Astrocyte (in vitro differentiated cells and primary cell): Measurements from ENCODE around the gene STK35. TPM values are rescaled to one million over a fixed set of nuclear protein-coding genes. Genes with fewer than 3 reads are reported as not detected.

Experiments used
- DNase-seq: peaks from one replicate; pipeline ENCODE4 v3.0.0-alpha.2; 2010; ENCODE audit warnings: low read depth
- FAIRE-seq: peaks from 2 replicates; lab custom pipeline; 2011; peaks lifted over from hg19 to GRCh38; lab: Jason Lieb, UNC
- H2AFZ ChIP-seq: 2 replicates; pipeline ENCODE4 v1.6.0; 2012; ENCODE audit warnings: low read depth, low read length, inconsistent platforms
- H3K27ac ChIP-seq: 2 replicates; pipeline ENCODE4 v1.5.1; 2011; ENCODE audit warnings: low read depth, low read length, inconsistent platforms
- H3K27me3 ChIP-seq: 2 replicates; pipeline ENCODE4 v1.6.0; 2011; ENCODE audit warnings: low read length, inconsistent platforms; ENCODE audit not compliant: insufficient read depth
- H3K36me3 ChIP-seq: 2 replicates; pipeline ENCODE4 v1.5.1; 2011; ENCODE audit warnings: low read length, inconsistent platforms; ENCODE audit not compliant: insufficient read depth
- H3K4me1 ChIP-seq: 2 replicates; pipeline ENCODE4 v1.5.1; 2011; ENCODE audit warnings: low read length, inconsistent platforms; ENCODE audit not compliant: insufficient read depth
- H3K4me2 ChIP-seq: 2 replicates; pipeline ENCODE4 v1.6.0; 2012; ENCODE audit warnings: low read length, inconsistent platforms
- H3K4me3 ChIP-seq: 2 replicates; pipeline ENCODE4 v1.5.1; 2011; ENCODE audit warnings: low read depth, mild to moderate bottlenecking, low read length, inconsistent platforms; ENCODE audit not compliant: insufficient read depth
- H3K79me2 ChIP-seq: 2 replicates; pipeline ENCODE4 v1.6.0; 2012; ENCODE audit warnings: mild to moderate bottlenecking, low read length, inconsistent platforms; ENCODE audit not compliant: insufficient read depth
- H3K9ac ChIP-seq: 2 replicates; pipeline ENCODE4 v1.6.0; 2012; ENCODE audit warnings: mild to moderate bottlenecking, low read length, inconsistent platforms
- H3K9me3 ChIP-seq: 2 replicates; pipeline ENCODE4 v1.5.1; 2012; ENCODE audit warnings: low read depth, mild to moderate bottlenecking, low read length, inconsistent platforms; ENCODE audit not compliant: insufficient read depth
- H4K20me1 ChIP-seq: 2 replicates; pipeline ENCODE4 v1.6.0; 2012; ENCODE audit warnings: low read length, inconsistent platforms; ENCODE audit not compliant: insufficient read depth
- H3K27ac Mint-ChIP-seq: one replicate; pipeline ENCODE4 v1.8.0; 2021; ENCODE audit warnings: mild to moderate bottlenecking, mixed read lengths; ENCODE audit not compliant: unreplicated experiment
- H3K27me3 Mint-ChIP-seq: one replicate; pipeline ENCODE4 v1.8.0; 2021; ENCODE audit warnings: low read depth, mixed read lengths; ENCODE audit not compliant: unreplicated experiment
- H3K36me3 Mint-ChIP-seq: one replicate; pipeline ENCODE4 v1.8.0; 2021; ENCODE audit warnings: low read depth, mixed read lengths; ENCODE audit not compliant: unreplicated experiment
- H3K4me1 Mint-ChIP-seq: one replicate; pipeline ENCODE4 v1.8.0; 2021; ENCODE audit warnings: low read depth, mixed read lengths; ENCODE audit not compliant: unreplicated experiment
- H3K4me3 Mint-ChIP-seq: one replicate; pipeline ENCODE4 v1.8.0; 2021; ENCODE audit warnings: mild to moderate bottlenecking, moderate library complexity, mixed read lengths; ENCODE audit not compliant: unreplicated experiment
- H3K9me3 Mint-ChIP-seq: one replicate; pipeline ENCODE4 v1.8.0; 2021; ENCODE audit warnings: mild to moderate bottlenecking, mixed read lengths; ENCODE audit not compliant: unreplicated experiment
- EZH2 ChIP-seq: IDR thresholded peaks from 2 replicates; pipeline ENCODE4 v1.6.1; 2012; ENCODE audit warnings: mild to moderate bottlenecking, low read length, inconsistent platforms; ENCODE audit not compliant: insufficient read depth
- total RNA-seq: library from RNA; stranded (reverse); gene quantifications from 2 replicates; pipeline ENCODE4 v1.2.1, GENCODE V29; 2021
- TF ChIP-seq, protein P1 (sequence below): IDR thresholded peaks from 2 replicates; pipeline ENCODE4 v1.5.1; 2011; ENCODE audit warnings: low read depth, mild to moderate bottlenecking, inconsistent platforms, low read length, moderate library complexity; ENCODE audit not compliant: insufficient read depth

The STK35 gene
- total RNA-seq, 1 donor from 2014 or later: 18.6 TPM

DNA sequence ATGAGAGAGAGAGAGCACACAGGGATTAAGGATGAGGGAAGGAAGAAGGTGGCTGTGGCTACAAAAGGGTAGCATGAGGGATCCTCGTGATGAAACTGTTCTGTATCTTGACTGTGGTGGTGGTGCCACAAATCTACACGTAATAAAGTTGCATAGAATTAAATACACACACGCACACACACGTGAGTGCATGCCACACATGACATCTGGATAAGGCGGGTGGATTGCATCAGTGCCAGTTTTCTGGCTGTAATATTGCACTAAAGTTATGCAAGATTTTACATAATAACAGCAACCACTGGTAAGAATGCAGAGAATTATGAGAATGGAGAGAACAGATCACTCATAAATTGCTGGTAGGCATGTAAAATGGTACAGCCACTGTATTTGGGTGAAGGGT lies 16.9 kb upstream of the STK35 start:
- Histone ChIP-seq H3K27ac (no peak overlapping the region), H3K36me3 (no peaks in the 10 kb centered on the region), H3K4me2 (no peak overlapping the region), H2AFZ (no peak overlapping the region), H3K79me2 (no peaks in the 10 kb centered on the region), H3K9ac (no peak overlapping the region), H3K4me1 (no peaks in the 10 kb centered on the region), H3K27me3 (peaks cover 11% of the 10 kb centered on the region), H3K4me3 (no peak overlapping the region), H3K9me3 (no peaks in the 10 kb centered on the region), H4K20me1 (no peaks in the 10 kb centered on the region)
- H3K4me3 Mint-ChIP-seq: no peak overlapping the region
- H3K36me3 Mint-ChIP-seq: no peaks in the 10 kb centered on the region
- TF ChIP-seq, protein P1, sequence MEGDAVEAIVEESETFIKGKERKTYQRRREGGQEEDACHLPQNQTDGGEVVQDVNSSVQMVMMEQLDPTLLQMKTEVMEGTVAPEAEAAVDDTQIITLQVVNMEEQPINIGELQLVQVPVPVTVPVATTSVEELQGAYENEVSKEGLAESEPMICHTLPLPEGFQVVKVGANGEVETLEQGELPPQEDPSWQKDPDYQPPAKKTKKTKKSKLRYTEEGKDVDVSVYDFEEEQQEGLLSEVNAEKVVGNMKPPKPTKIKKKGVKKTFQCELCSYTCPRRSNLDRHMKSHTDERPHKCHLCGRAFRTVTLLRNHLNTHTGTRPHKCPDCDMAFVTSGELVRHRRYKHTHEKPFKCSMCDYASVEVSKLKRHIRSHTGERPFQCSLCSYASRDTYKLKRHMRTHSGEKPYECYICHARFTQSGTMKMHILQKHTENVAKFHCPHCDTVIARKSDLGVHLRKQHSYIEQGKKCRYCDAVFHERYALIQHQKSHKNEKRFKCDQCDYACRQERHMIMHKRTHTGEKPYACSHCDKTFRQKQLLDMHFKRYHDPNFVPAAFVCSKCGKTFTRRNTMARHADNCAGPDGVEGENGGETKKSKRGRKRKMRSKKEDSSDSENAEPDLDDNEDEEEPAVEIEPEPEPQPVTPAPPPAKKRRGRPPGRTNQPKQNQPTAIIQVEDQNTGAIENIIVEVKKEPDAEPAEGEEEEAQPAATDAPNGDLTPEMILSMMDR: no peak
- no peak for TF ChIP-seq EZH2
- H3K9me3 Mint-ChIP-seq: no peaks in the 10 kb centered on the region
- peaks cover 18% of the 10 kb centered on the region for H3K27me3 Mint-ChIP-seq
- DNase-seq (no peak), FAIRE-seq (no peak)
- no peak overlapping the region for H3K27ac Mint-ChIP-seq
- no peaks in the 10 kb centered on the region for H3K4me1 Mint-ChIP-seq

DNA sequence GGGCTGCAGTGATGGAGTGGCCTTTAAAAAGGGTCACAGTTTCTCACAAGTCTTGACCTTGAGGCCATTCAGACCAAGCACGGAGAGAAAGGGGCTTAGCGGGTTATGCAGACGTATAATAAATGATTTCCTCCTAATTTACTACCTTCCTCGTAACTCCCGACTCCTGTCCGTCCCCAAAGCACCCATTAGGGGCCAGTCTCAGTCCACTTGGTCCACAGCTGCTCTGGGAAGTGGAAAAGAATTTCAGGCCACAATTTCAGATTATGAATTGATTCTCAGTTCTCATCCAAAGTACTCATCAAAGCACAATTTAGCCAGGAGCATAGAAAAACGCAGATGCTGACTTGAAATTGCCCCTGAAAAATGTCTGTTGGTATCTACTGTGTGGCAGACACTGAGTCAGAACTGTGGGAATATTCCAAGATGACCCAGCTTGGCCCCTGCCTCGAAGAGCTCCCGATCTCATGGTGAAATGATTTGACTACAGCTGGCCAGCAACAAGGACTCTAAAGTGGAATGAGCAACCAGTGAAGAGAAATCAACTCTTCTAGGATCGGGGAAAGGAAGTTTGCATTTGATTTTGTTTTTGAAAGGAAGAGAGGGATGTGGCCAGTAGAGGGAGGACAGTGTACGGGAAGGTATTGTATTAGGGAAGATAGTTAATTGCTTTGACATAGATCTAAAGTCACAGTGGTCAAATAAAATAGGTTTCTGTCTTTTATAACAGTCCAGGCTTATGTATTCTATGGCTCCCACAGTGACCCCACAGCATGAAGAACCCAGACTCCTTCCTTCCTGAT lies 15.2 kb upstream of the STK35 start:
- Histone ChIP-seq H3K4me2 (no peak overlapping the region), H3K36me3 (no peaks in the 10 kb centered on the region), H3K27ac (no peak overlapping the region), H4K20me1 (no peaks in the 10 kb centered on the region), H3K4me1 (no peaks in the 10 kb centered on the region), H3K4me3 (no peak overlapping the region), H2AFZ (no peak overlapping the region), H3K27me3 (peaks cover 11% of the 10 kb centered on the region), H3K79me2 (no peaks in the 10 kb centered on the region), H3K9ac (no peak overlapping the region), H3K9me3 (no peaks in the 10 kb centered on the region)
- no peaks in the 10 kb centered on the region for H3K9me3 Mint-ChIP-seq
- H3K27me3 Mint-ChIP-seq: peaks cover 12% of the 10 kb centered on the region
- no peaks in the 10 kb centered on the region for H3K4me1 Mint-ChIP-seq
- FAIRE-seq: no peak
- H3K27ac Mint-ChIP-seq: no peak overlapping the region
- TF ChIP-seq, protein P1: no peak
- no peak for TF ChIP-seq EZH2
- H3K4me3 Mint-ChIP-seq: no peak overlapping the region
- H3K36me3 Mint-ChIP-seq: no peaks in the 10 kb centered on the region
- DNase-seq: no peak

DNA sequence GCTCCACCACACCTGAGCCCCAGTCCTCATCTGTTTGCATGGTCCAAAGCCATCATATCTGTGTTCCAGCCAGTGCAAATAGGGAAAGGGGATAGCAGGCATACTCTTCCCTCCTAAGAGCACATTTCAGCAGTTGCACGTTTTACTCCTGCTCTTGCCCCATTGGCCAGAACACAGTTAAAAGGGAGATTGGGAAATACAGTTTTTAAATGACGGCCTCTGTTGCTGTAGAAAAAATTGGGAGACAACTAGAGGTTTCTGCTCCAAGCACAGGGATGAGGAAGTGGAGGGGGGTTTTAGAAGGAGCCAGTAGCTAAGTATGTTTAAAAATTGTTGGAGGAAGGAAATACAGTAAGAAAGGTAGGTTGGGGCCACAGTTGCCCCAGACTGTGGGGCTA lies 14.6 kb upstream of the STK35 start:
- Mint-ChIP-seq H3K36me3 (no peaks in the 10 kb centered on the region), H3K9me3 (no peaks in the 10 kb centered on the region), H3K4me3 (no peak overlapping the region), H3K4me1 (no peaks in the 10 kb centered on the region), H3K27ac (no peak overlapping the region), H3K27me3 (peaks cover 9% of the 10 kb centered on the region)
- Histone ChIP-seq H3K4me2 (no peak overlapping the region), H4K20me1 (no peaks in the 10 kb centered on the region), H3K4me1 (no peaks in the 10 kb centered on the region), H3K27ac (no peak overlapping the region), H3K79me2 (no peaks in the 10 kb centered on the region), H2AFZ (no peak overlapping the region), H3K9me3 (no peaks in the 10 kb centered on the region), H3K36me3 (no peaks in the 10 kb centered on the region), H3K4me3 (no peak overlapping the region), H3K9ac (no peak overlapping the region), H3K27me3 (peaks cover 11% of the 10 kb centered on the region)
- no peak for DNase-seq
- TF ChIP-seq EZH2: no peak
- TF ChIP-seq, protein P1: no peak
- no peak for FAIRE-seq
